DLD1 (cell line): ENCODE data around the gene LEF1.

Experiments
- in situ Hi-C: cut with HindIII; loops from 2 replicates; pipeline ENCODE4 v1.10.0; 2017; ENCODE audit warnings: low sequenced_read_pairs

Gene LEF1

GRCh38 chr4:108168671-108169523, at the start of gene LEF1:
TSS of gene LEF1 (minus strand) at chr4:108168932. CDS start at chr4:108167767, 1,165 bp downstream.
- in situ Hi-C loops: no loop called here

GRCh38 chr4:108216510-108216909, 47.8 kb upstream of the LEF1 start:
- in situ Hi-C loops: no loop called here

- in situ Hi-C loops: no loop called here
These were observed 46.3 kb upstream of the LEF1 start for GRCh38 chr4:108215055-108215454.

GRCh38 chr4:108213723-108214122, 45.0 kb upstream of the LEF1 start:
- in situ Hi-C loops: no loop called here

GRCh38 chr4:108213308-108213707, 44.6 kb upstream of the LEF1 start:
- in situ Hi-C loops: no loop called here

- in situ Hi-C loops: no loop called here
These were observed 42.5 kb upstream of the LEF1 start for GRCh38 chr4:108210989-108211835.

- in situ Hi-C loops: no loop called here
These were observed 40.8 kb upstream of the LEF1 start for GRCh38 chr4:108209489-108209888.

GRCh38 chr4:108205859-108206258, 37.1 kb upstream of the LEF1 start:
- in situ Hi-C loops: no loop called here

GRCh38 chr4:108204518-108204917, 35.8 kb upstream of the LEF1 start:
- in situ Hi-C loops: loop anchor here (5.0 kb wide), 1 partner anchor 48 kb away; no protein-coding TSS in a partner anchor

GRCh38 chr4:108203377-108203776, 34.6 kb upstream of the LEF1 start:
- in situ Hi-C loops: loop anchor here (5.0 kb wide), 1 partner anchor 49 kb away; no protein-coding TSS in a partner anchor

GRCh38 chr4:108201774-108202173, 33.0 kb upstream of the LEF1 start:
- in situ Hi-C loops: loop anchor here (5.0 kb wide), 1 partner anchor 51 kb away; no protein-coding TSS in a partner anchor

GRCh38 chr4:108199881-108200280, 31.1 kb upstream of the LEF1 start:
- in situ Hi-C loops: loop anchor here (5.0 kb wide), 1 partner anchor 52 kb away; no protein-coding TSS in a partner anchor

- in situ Hi-C loops: no loop called here
These were observed 25.3 kb upstream of the LEF1 start for GRCh38 chr4:108193886-108194672.

- in situ Hi-C loops: no loop called here
These were observed 24.2 kb upstream of the LEF1 start for GRCh38 chr4:108192935-108193334.

- in situ Hi-C loops: no loop called here
These were observed 23.3 kb upstream of the LEF1 start for GRCh38 chr4:108192056-108192455.

- in situ Hi-C loops: no loop called here
These were observed 22.7 kb upstream of the LEF1 start for GRCh38 chr4:108191269-108191914.

GRCh38 chr4:108188770-108189169, 20.0 kb upstream of the LEF1 start:
- in situ Hi-C loops: no loop called here

- in situ Hi-C loops: no loop called here
These were observed 16.5 kb upstream of the LEF1 start for GRCh38 chr4:108185252-108185651.

GRCh38 chr4:108184453-108185049, 15.8 kb upstream of the LEF1 start:
- in situ Hi-C loops: no loop called here

- in situ Hi-C loops: no loop called here
These were observed 13.0 kb upstream of the LEF1 start for GRCh38 chr4:108181704-108182103.
